WTC11 (cell line): Measurements from ENCODE around the gene HECTD4. TPM values are rescaled to one million over a fixed set of nuclear protein-coding genes. Genes with fewer than 3 reads are reported as not detected.

ENCODE experiments used
- ATAC-seq: fragments of 200-7000 bp; cut with Tn5 transposase; 2 replicates; pipeline ENCODE4 v1.10.0; 2021; ENCODE audit warnings: mild to moderate bottlenecking, moderate library complexity
- CTCF ChIA-PET: fragments of 300-600 bp; sonication (Branson Sonifier 250); formaldehyde crosslinking; loops from one replicate; lab custom pipeline; 2021; ENCODE audit warnings: antibody characterized with exemption; lab: Charles Lee
- POLR2A ChIA-PET: fragments of 350-600 bp; sonication (Branson Sonifier 250); formaldehyde crosslinking; loops from one replicate; lab custom pipeline; 2021; ENCODE audit warnings: antibody characterized with exemption; lab: Charles Lee
- DNase-seq: peaks from one replicate; pipeline ENCODE4 v3.0.0; 2021; ENCODE audit warnings: low spot score
- H3K27ac Mint-ChIP-seq: 2 replicates; pipeline ENCODE4 v1.8.0; 2021; ENCODE audit warnings: mixed read lengths
- H3K27me3 Mint-ChIP-seq: 2 replicates; pipeline ENCODE4 v1.8.0; 2021; ENCODE audit warnings: low read depth, mild to moderate bottlenecking, moderate library complexity, mixed read lengths
- H3K36me3 Mint-ChIP-seq: 2 replicates; pipeline ENCODE4 v1.8.0; 2021; ENCODE audit warnings: mixed read lengths
- H3K4me1 Mint-ChIP-seq: 2 replicates; pipeline ENCODE4 v1.8.0; 2022; ENCODE audit warnings: mixed read lengths
- H3K4me3 Mint-ChIP-seq: 2 replicates; pipeline ENCODE4 v1.8.0; 2021; ENCODE audit warnings: mild to moderate bottlenecking, moderate library complexity, mixed read lengths
- H3K9me3 Mint-ChIP-seq: 2 replicates; pipeline ENCODE4 v1.8.0; 2021; ENCODE audit warnings: mixed read lengths
- FOXK1 ChIP-seq: sonication (generic); formaldehyde crosslinking; IDR thresholded peaks from 2 replicates; pipeline ENCODE4 v1.8.0; 2022; ENCODE audit warnings: mild to moderate bottlenecking, moderate library complexity, missing genetic modification reagents
- GRHL2 ChIP-seq: fragments of 250-450 bp; sonication (Bioruptor Pico); IDR thresholded peaks from 2 replicates; pipeline ENCODE4 v1.8.0; 2022; ENCODE audit warnings: mild to moderate bottlenecking, moderate library complexity; ENCODE audit not compliant: insufficient replicate concordance, severe bottlenecking
- MAX ChIP-seq: sonication (generic); formaldehyde crosslinking; IDR thresholded peaks from 2 replicates; pipeline ENCODE4 v1.8.0; 2022; ENCODE audit warnings: mild to moderate bottlenecking, missing genetic modification reagents
- NFE2L1 ChIP-seq: sonication (generic); formaldehyde crosslinking; IDR thresholded peaks from 2 replicates; pipeline ENCODE4 v1.8.1; 2023; ENCODE audit warnings: missing genetic modification reagents
- NFYB ChIP-seq: sonication (generic); formaldehyde crosslinking; conservative IDR thresholded peaks from 2 replicates; pipeline ENCODE4 v1.8.0; 2022; ENCODE audit warnings: low read depth, missing genetic modification reagents
- OVOL2 ChIP-seq: fragments of 250-450 bp; sonication (Bioruptor Pico); IDR thresholded peaks from 2 replicates; pipeline ENCODE4 v1.9.0; 2021; ENCODE audit warnings: mild to moderate bottlenecking, borderline replicate concordance
- PRRX2 ChIP-seq: fragments of 250-450 bp; sonication (Bioruptor Pico); IDR thresholded peaks from 2 replicates; pipeline ENCODE4 v1.8.0; 2021; ENCODE audit warnings: mild to moderate bottlenecking
- SOX15 ChIP-seq: fragments of 250-450 bp; sonication (Bioruptor Pico); IDR thresholded peaks from 2 replicates; pipeline ENCODE4 v1.9.0; 2021; ENCODE audit warnings: mild to moderate bottlenecking
- USF2 ChIP-seq: sonication (generic); formaldehyde crosslinking; IDR thresholded peaks from 2 replicates; pipeline ENCODE4 v1.8.1; 2023; ENCODE audit warnings: mild to moderate bottlenecking, missing genetic modification reagents, moderate library complexity
- ZNF232 ChIP-seq: sonication (generic); formaldehyde crosslinking; IDR thresholded peaks from 2 replicates; pipeline ENCODE4 v1.8.0; 2022; ENCODE audit warnings: mild to moderate bottlenecking, missing genetic modification reagents
- ZNF263 ChIP-seq: sonication (generic); formaldehyde crosslinking; IDR thresholded peaks from 2 replicates; pipeline ENCODE4 v1.8.1; 2022; ENCODE audit warnings: low read depth, mild to moderate bottlenecking, moderate library complexity, missing genetic modification reagents
- ZNF425 ChIP-seq: fragments of 250-450 bp; sonication (Bioruptor Pico); conservative IDR thresholded peaks from 2 replicates; pipeline ENCODE4 v1.9.0; 2021; ENCODE audit warnings: mild to moderate bottlenecking
- ZSCAN18 ChIP-seq: fragments of 250-450 bp; sonication (Bioruptor Pico); IDR thresholded peaks from 2 replicates; pipeline ENCODE4 v2.1.2; 2022; ENCODE audit warnings: mild to moderate bottlenecking, moderate library complexity
- total RNA-seq: library from RNA; stranded (reverse); gene quantifications from 3 replicates; pipeline ENCODE4 v1.2.3, GENCODE V29; 2021
- TF ChIP-seq, protein P1 (sequence below): sonication (generic); formaldehyde crosslinking; IDR thresholded peaks from 2 replicates; pipeline ENCODE4 v1.8.1; 2022; ENCODE audit warnings: missing genetic modification reagents, borderline replicate concordance
- TF ChIP-seq, protein P2 (sequence below): sonication (generic); formaldehyde crosslinking; IDR thresholded peaks from 2 replicates; pipeline ENCODE4 v1.8.0; 2023; ENCODE audit warnings: missing genetic modification reagents, mild to moderate bottlenecking, borderline replicate concordance

The HECTD4 gene
- total RNA-seq, 1 experiment from 2014 or later: 31.7 TPM

DNA sequence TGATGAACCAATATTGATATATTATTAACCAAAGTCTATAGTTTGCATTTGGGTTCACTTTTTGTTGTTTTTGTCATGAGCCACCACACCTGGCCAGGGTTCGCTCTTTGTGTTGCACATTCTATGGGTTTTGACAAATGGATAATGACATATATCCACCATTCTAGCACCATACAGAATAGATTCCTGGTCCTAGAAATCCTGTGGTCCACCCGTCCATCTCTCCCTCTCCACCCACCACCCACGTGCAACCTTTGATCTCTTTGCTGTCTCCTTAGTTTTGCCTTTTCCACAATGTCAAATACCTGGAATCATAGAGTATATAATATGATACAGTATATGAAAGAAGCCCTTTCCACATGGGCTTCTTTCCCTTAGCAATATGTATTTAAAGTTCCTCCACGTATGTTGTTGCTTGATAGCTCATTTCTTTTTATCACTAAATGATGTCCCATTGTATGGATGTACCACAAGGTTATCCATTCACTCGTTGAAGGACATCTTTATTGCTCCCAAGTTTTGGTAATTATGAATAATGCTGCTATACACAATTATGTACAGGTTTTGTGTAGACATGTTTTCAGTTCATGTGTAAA lies 19.8 kb upstream of the HECTD4 start (continued):
- TF ChIP-seq NFE2L1 (CRISPR knock-in tag): no peak
- no peak for TF ChIP-seq SOX15 (CRISPR knock-in tag)
- TF ChIP-seq ZSCAN18 (CRISPR knock-in tag): no peak
- no peak for TF ChIP-seq ZNF263
- TF ChIP-seq, protein P1, sequence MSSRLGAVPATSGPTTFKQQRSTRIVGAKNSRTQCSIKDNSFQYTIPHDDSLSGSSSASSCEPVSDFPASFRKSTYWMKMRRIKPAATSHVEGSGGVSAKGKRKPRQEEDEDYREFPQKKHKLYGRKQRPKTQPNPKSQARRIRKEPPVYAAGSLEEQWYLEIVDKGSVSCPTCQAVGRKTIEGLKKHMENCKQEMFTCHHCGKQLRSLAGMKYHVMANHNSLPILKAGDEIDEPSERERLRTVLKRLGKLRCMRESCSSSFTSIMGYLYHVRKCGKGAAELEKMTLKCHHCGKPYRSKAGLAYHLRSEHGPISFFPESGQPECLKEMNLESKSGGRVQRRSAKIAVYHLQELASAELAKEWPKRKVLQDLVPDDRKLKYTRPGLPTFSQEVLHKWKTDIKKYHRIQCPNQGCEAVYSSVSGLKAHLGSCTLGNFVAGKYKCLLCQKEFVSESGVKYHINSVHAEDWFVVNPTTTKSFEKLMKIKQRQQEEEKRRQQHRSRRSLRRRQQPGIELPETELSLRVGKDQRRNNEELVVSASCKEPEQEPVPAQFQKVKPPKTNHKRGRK (CRISPR knock-in tag): no peak
- no peak for TF ChIP-seq NFYB (CRISPR knock-in tag)
- peak; percentile 74; the same call in 1 of the 2 replicates for TF ChIP-seq ZNF425 (CRISPR knock-in tag)

- TF ChIP-seq MAX (CRISPR knock-in tag): no peak
- ChIA-PET POLR2A (no interaction called here), CTCF (interaction anchor here (0.7 kb wide), 2 partner anchors 31 to 144 kb away, joined by 3 to 4 read pairs; no protein-coding TSS in a partner anchor)
- Mint-ChIP-seq H3K4me1 (no peaks in the 10 kb centered on the region), H3K36me3 (peaks cover 20% of the 10 kb centered on the region), H3K9me3 (peaks cover 3% of the 10 kb centered on the region; the same call in 1 of the 2 replicates), H3K27me3 (no peaks in the 10 kb centered on the region; the same call in none of the 2 replicates), H3K4me3 (no peak overlapping the region), H3K27ac (no peak overlapping the region)
- DNase-seq: no peak
- ATAC-seq: no peak
Measured at GRCh38 chr12:112401054-112401453, 18.8 kb upstream of the HECTD4 start.

GRCh38 chr12:112393328-112393727 lies 11.1 kb upstream of the HECTD4 start:
- peaks cover 9% of the 10 kb centered on the region for H3K27me3 Mint-ChIP-seq
- H3K4me3 Mint-ChIP-seq: no peak overlapping the region
- ChIA-PET POLR2A (interaction anchor here (0.5 kb wide), 1 partner anchor 259 kb away, joined by 7 read pairs; no protein-coding TSS in a partner anchor), CTCF (no interaction called here)
- no peak overlapping the region for H3K27ac Mint-ChIP-seq
- DNase-seq (no peak), ATAC-seq (no peak)
- no peaks in the 10 kb centered on the region for H3K4me1 Mint-ChIP-seq
- no peaks in the 10 kb centered on the region for H3K36me3 Mint-ChIP-seq
- peaks cover 16% of the 10 kb centered on the region; the same call in 1 of the 2 replicates for H3K9me3 Mint-ChIP-seq
- TF ChIP-seq NFE2L1 (CRISPR knock-in tag): no peak
- TF ChIP-seq GRHL2: no peak
- no peak for TF ChIP-seq USF2 (CRISPR knock-in tag)
- TF ChIP-seq OVOL2: no peak
- TF ChIP-seq FOXK1 (CRISPR knock-in tag): no peak
- TF ChIP-seq ZSCAN18 (CRISPR knock-in tag): no peak
- no peak for TF ChIP-seq PRRX2 (CRISPR knock-in tag)
- TF ChIP-seq, protein P2, sequence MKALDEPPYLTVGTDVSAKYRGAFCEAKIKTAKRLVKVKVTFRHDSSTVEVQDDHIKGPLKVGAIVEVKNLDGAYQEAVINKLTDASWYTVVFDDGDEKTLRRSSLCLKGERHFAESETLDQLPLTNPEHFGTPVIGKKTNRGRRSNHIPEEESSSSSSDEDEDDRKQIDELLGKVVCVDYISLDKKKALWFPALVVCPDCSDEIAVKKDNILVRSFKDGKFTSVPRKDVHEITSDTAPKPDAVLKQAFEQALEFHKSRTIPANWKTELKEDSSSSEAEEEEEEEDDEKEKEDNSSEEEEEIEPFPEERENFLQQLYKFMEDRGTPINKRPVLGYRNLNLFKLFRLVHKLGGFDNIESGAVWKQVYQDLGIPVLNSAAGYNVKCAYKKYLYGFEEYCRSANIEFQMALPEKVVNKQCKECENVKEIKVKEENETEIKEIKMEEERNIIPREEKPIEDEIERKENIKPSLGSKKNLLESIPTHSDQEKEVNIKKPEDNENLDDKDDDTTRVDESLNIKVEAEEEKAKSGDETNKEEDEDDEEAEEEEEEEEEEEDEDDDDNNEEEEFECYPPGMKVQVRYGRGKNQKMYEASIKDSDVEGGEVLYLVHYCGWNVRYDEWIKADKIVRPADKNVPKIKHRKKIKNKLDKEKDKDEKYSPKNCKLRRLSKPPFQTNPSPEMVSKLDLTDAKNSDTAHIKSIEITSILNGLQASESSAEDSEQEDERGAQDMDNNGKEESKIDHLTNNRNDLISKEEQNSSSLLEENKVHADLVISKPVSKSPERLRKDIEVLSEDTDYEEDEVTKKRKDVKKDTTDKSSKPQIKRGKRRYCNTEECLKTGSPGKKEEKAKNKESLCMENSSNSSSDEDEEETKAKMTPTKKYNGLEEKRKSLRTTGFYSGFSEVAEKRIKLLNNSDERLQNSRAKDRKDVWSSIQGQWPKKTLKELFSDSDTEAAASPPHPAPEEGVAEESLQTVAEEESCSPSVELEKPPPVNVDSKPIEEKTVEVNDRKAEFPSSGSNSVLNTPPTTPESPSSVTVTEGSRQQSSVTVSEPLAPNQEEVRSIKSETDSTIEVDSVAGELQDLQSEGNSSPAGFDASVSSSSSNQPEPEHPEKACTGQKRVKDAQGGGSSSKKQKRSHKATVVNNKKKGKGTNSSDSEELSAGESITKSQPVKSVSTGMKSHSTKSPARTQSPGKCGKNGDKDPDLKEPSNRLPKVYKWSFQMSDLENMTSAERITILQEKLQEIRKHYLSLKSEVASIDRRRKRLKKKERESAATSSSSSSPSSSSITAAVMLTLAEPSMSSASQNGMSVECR: no peak
- TF ChIP-seq ZNF232: no peak
